Measurements from ENCODE around the gene PIAS1.

DNA sequence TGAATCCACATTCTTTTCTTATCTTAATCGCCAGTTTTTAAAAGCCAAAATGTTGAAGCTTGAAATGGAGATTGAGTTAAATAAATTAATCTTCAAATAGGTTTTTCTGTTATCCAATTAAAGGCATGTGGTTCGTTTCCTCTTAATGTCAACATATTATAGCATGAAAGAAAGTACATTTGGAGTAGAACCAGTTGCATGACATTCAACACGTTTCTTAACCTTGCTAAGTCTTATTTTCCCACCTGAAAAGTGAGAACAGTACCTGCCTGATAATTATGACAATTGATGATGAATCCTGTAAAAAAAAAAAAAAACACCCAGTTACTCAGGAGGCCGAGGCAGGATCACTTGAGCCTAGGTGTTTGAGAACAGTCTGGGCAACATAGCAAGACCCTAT, 29.3 kb downstream of the PIAS1 start:
- TF ChIP-seq POLR2AphosphoS5 (IDR thresholded peaks at IDR 0.05) = no peak
- no peak for TF ChIP-seq CTCF (IDR thresholded peaks at IDR 0.05)
